ENCODE results near the gene STKLD1. TPM values are rescaled to one million over a fixed set of nuclear protein-coding genes. Genes with fewer than 3 reads are reported as not detected.

Gene STKLD1
- total and polyA plus RNA-seq, 9 of the 15 experiments (the other 6 are each of a cell fraction or from before 2014, with no cell fraction given), result 0.10 to 0.65 (median 0.33) TPM; not detected in 2

DNA sequence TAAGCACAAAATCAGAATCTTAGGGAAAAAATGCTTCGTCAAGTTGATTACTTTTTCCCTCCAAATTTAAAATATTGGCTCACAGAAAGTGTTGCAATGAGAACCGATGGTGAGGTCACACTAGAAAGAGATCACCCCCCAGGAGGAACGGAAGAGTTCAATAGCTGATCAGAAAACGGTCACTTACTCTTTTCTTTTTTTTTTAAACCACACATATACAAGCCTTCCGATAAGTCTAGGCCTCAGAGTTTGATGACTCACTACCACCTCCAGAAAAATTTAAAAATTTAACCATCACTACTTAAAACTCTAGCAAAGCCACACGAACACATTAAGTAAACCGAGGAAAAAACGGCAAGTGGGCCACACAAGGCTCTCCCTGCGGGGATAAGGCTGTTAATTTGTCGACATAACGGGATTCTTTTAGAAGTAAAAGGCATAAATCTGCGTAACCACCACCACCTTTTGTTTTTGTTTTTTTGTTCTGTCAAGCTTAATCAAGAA is 1.5 kb upstream of the STKLD1 start (continued):
- TF ChIP-seq, protein P1, sequence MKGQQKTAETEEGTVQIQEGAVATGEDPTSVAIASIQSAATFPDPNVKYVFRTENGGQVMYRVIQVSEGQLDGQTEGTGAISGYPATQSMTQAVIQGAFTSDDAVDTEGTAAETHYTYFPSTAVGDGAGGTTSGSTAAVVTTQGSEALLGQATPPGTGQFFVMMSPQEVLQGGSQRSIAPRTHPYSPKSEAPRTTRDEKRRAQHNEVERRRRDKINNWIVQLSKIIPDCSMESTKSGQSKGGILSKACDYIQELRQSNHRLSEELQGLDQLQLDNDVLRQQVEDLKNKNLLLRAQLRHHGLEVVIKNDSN (CRISPR knock-in tag; IDR thresholded peaks at IDR 0.05), result no peak
- TF ChIP-seq SREBF2 (CRISPR knock-in tag; IDR thresholded peaks at IDR 0.05) (no peak), ZNF75A (CRISPR knock-in tag; IDR thresholded peaks at IDR 0.05) (no peak), JUND (IDR thresholded peaks at IDR 0.05; ENCODE audit: borderline replicate concordance, low read depth, low read length) (peak; percentile 46; the same call in 1 of the 2 replicates), JUND (tag; IDR thresholded peaks at IDR 0.05; ENCODE audit: borderline replicate concordance, low read depth, low read length) (no peak; the same call in 2 of the 3 replicates), NBN (IDR thresholded peaks at IDR 0.05; ENCODE audit: low read depth) (no peak), ZNF316 (IDR thresholded peaks at IDR 0.05) (peak; percentile 45)
- TF ChIP-seq, protein P2, sequence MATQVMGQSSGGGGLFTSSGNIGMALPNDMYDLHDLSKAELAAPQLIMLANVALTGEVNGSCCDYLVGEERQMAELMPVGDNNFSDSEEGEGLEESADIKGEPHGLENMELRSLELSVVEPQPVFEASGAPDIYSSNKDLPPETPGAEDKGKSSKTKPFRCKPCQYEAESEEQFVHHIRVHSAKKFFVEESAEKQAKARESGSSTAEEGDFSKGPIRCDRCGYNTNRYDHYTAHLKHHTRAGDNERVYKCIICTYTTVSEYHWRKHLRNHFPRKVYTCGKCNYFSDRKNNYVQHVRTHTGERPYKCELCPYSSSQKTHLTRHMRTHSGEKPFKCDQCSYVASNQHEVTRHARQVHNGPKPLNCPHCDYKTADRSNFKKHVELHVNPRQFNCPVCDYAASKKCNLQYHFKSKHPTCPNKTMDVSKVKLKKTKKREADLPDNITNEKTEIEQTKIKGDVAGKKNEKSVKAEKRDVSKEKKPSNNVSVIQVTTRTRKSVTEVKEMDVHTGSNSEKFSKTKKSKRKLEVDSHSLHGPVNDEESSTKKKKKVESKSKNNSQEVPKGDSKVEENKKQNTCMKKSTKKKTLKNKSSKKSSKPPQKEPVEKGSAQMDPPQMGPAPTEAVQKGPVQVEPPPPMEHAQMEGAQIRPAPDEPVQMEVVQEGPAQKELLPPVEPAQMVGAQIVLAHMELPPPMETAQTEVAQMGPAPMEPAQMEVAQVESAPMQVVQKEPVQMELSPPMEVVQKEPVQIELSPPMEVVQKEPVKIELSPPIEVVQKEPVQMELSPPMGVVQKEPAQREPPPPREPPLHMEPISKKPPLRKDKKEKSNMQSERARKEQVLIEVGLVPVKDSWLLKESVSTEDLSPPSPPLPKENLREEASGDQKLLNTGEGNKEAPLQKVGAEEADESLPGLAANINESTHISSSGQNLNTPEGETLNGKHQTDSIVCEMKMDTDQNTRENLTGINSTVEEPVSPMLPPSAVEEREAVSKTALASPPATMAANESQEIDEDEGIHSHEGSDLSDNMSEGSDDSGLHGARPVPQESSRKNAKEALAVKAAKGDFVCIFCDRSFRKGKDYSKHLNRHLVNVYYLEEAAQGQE (IDR thresholded peaks at IDR 0.05; ENCODE audit: borderline replicate concordance), result no peak
- TF ChIP-seq, protein P2 (CRISPR knock-in tag; IDR thresholded peaks at IDR 0.05; ENCODE audit: low read depth), result no peak
- TF ChIP-seq, protein P3, sequence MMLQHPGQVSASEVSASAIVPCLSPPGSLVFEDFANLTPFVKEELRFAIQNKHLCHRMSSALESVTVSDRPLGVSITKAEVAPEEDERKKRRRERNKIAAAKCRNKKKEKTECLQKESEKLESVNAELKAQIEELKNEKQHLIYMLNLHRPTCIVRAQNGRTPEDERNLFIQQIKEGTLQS (IDR thresholded peaks at IDR 0.05), result peak; percentile 72
- TF ChIP-seq, protein P3 (CRISPR knock-in tag; conservative IDR thresholded peaks at IDR 0.05), result no peak
- TF ChIP-seq, protein P4, sequence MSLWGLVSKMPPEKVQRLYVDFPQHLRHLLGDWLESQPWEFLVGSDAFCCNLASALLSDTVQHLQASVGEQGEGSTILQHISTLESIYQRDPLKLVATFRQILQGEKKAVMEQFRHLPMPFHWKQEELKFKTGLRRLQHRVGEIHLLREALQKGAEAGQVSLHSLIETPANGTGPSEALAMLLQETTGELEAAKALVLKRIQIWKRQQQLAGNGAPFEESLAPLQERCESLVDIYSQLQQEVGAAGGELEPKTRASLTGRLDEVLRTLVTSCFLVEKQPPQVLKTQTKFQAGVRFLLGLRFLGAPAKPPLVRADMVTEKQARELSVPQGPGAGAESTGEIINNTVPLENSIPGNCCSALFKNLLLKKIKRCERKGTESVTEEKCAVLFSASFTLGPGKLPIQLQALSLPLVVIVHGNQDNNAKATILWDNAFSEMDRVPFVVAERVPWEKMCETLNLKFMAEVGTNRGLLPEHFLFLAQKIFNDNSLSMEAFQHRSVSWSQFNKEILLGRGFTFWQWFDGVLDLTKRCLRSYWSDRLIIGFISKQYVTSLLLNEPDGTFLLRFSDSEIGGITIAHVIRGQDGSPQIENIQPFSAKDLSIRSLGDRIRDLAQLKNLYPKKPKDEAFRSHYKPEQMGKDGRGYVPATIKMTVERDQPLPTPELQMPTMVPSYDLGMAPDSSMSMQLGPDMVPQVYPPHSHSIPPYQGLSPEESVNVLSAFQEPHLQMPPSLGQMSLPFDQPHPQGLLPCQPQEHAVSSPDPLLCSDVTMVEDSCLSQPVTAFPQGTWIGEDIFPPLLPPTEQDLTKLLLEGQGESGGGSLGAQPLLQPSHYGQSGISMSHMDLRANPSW (CRISPR knock-in tag; IDR thresholded peaks at IDR 0.05), result no peak

Data from K562 (cell line).